ENCODE data around the gene SCLY. TPM values are rescaled to one million over a fixed set of nuclear protein-coding genes. Genes with fewer than 3 reads are reported as not detected.
"Not testable (repeated sequence)": the region's sequence is repeated elsewhere in the genome, so short reads cannot be mapped to it uniquely, and the experiment has no call there.

Gene SCLY
- total RNA-seq, 1 experiment from 2014 or later, result 40.1 TPM

GRCh38 chr2:238055841-238056240 is 5.0 kb upstream of the SCLY start:
- H3K9me3 Mint-ChIP-seq (ENCODE audit: unreplicated experiment), result no peaks in the 10 kb centered on the region
- POLR2A ChIA-PET, result no interaction called here
- TF ChIP-seq CTCF (IDR thresholded peaks at IDR 0.05; ENCODE audit: unreplicated experiment), result no peak
- no peak overlapping the region for H3K27ac Mint-ChIP-seq (ENCODE audit: low read depth, unreplicated experiment)
- DNase-seq (ENCODE audit: unreplicated experiment), result no peak
- intact Hi-C loops (cut with micrococcal nuclease), result no loop called here
- CTCF ChIA-PET, result no interaction called here
- H3K4me3 Mint-ChIP-seq (ENCODE audit: unreplicated experiment), result no peak overlapping the region
- H3K4me1 Mint-ChIP-seq (ENCODE audit: insufficient read depth, unreplicated experiment), result peaks cover 11% of the 10 kb centered on the region
- H3K27me3 Mint-ChIP-seq (ENCODE audit: insufficient read depth, unreplicated experiment), result no peaks in the 10 kb centered on the region
- BruUV-seq (replicated peaks), result no TSS peak
- H3K36me3 Mint-ChIP-seq (ENCODE audit: insufficient read depth, unreplicated experiment), result no peaks in the 10 kb centered on the region

GRCh38 chr2:238057696-238058575 is 2.9 kb upstream of the SCLY start:
- H3K4me1 Mint-ChIP-seq (ENCODE audit: insufficient read depth, unreplicated experiment), result peaks cover 14% of the 10 kb centered on the region
- H3K27me3 Mint-ChIP-seq (ENCODE audit: insufficient read depth, unreplicated experiment); POLR2A ChIA-PET; DNase-seq (ENCODE audit: unreplicated experiment); H3K9me3 Mint-ChIP-seq (ENCODE audit: unreplicated experiment); H3K27ac Mint-ChIP-seq (ENCODE audit: low read depth, unreplicated experiment); H3K36me3 Mint-ChIP-seq (ENCODE audit: insufficient read depth, unreplicated experiment); BruUV-seq (replicated peaks); intact Hi-C loops (cut with micrococcal nuclease); CTCF ChIA-PET; H3K4me3 Mint-ChIP-seq (ENCODE audit: unreplicated experiment): not testable (repeated sequence)

- ChIA-PET POLR2A (interaction anchor here (0.6 to 2.8 kb wide), 6 partner anchors 9 to 201 kb away, joined by 3 to 13 read pairs (median 9); no protein-coding TSS in a partner anchor), CTCF (interaction anchor here (0.6 to 0.8 kb wide), 2 partner anchors 14 to 91 kb away, joined by 3 read pairs; no protein-coding TSS in a partner anchor)
- intact Hi-C loops (cut with micrococcal nuclease), result no loop called here
- peak overlapping the region; percentile 82 for H3K4me3 Mint-ChIP-seq (ENCODE audit: unreplicated experiment)
- H3K4me1 Mint-ChIP-seq (ENCODE audit: insufficient read depth, unreplicated experiment), result peaks cover 15% of the 10 kb centered on the region
- H3K27ac Mint-ChIP-seq (ENCODE audit: low read depth, unreplicated experiment), result no peak overlapping the region
- DNase-seq (ENCODE audit: unreplicated experiment), result no peak
- TF ChIP-seq CTCF (IDR thresholded peaks at IDR 0.05; ENCODE audit: unreplicated experiment), result no peak
- TSS peak; percentile 79 for BruUV-seq (replicated peaks)
- no peaks in the 10 kb centered on the region for H3K9me3 Mint-ChIP-seq (ENCODE audit: unreplicated experiment)
- H3K36me3 Mint-ChIP-seq (ENCODE audit: insufficient read depth, unreplicated experiment), result peaks cover 11% of the 10 kb centered on the region
- no peaks in the 10 kb centered on the region for H3K27me3 Mint-ChIP-seq (ENCODE audit: insufficient read depth, unreplicated experiment)
These were observed 1.3 kb upstream of the SCLY start for GRCh38 chr2:238059505-238059904.

- H3K27me3 Mint-ChIP-seq (ENCODE audit: insufficient read depth, unreplicated experiment), result no peaks in the 10 kb centered on the region
- H3K27ac Mint-ChIP-seq (ENCODE audit: low read depth, unreplicated experiment), result peak overlapping the region; percentile 91
- no TSS peak for BruUV-seq (replicated peaks)
- no peak for DNase-seq (ENCODE audit: unreplicated experiment)
- H3K36me3 Mint-ChIP-seq (ENCODE audit: insufficient read depth, unreplicated experiment), result peaks cover 17% of the 10 kb centered on the region
- peak overlapping the region; percentile 82 for H3K4me3 Mint-ChIP-seq (ENCODE audit: unreplicated experiment)
- H3K9me3 Mint-ChIP-seq (ENCODE audit: unreplicated experiment), result no peaks in the 10 kb centered on the region
- H3K4me1 Mint-ChIP-seq (ENCODE audit: insufficient read depth, unreplicated experiment), result peaks cover 15% of the 10 kb centered on the region
- ChIA-PET CTCF (interaction anchor here (0.6 kb wide), 1 partner anchor 14 kb away, joined by 3 read pairs; no protein-coding TSS in a partner anchor), POLR2A (interaction anchor here (0.6 to 2.8 kb wide), 24 partner anchors 10 to 229 kb away, joined by 3 to 34 read pairs (median 4); partner anchors contain the start of genes ILKAP, KLHL30 and PER2)
- TF ChIP-seq CTCF (IDR thresholded peaks at IDR 0.05; ENCODE audit: unreplicated experiment), result no peak
- intact Hi-C loops (cut with micrococcal nuclease), result loop anchor here (1.0 to 5.0 kb wide), 4 partner anchors 77 to 202 kb away; partner anchors contain the start of genes HES6, KLHL30 and UBE2F
These were observed 682 bp upstream of the SCLY start for GRCh38 chr2:238060096-238060541.

Measured in MCF 10A (cell line).